Right renal cortex interstitium (tissue), 3 donors: Measurements from ENCODE around the gene ABCC1. TPM values are rescaled to one million over a fixed set of nuclear protein-coding genes. Genes with fewer than 3 reads are reported as not detected.

Experiments
- DNase-seq, 3 donors: peaks; one replicate each; pipeline ENCODE4 v3.0.0-alpha.2; 2013; ENCODE audit warnings: low read depth in 3 of 3, low spot score in 2 of 3
- polyA plus RNA-seq, 3 donors: library from polyadenylated mRNA; unstranded; fragments of 120-200 nt; gene quantifications; one replicate each; pipeline ENCODE4 v1.2.1, GENCODE V29; 2013; ENCODE audit not compliant: insufficient read length in 3 of 3

ABCC1 gene
- polyA plus RNA-seq, 3 donors = 20.9 to 24.5 (median 23.1) TPM

DNA sequence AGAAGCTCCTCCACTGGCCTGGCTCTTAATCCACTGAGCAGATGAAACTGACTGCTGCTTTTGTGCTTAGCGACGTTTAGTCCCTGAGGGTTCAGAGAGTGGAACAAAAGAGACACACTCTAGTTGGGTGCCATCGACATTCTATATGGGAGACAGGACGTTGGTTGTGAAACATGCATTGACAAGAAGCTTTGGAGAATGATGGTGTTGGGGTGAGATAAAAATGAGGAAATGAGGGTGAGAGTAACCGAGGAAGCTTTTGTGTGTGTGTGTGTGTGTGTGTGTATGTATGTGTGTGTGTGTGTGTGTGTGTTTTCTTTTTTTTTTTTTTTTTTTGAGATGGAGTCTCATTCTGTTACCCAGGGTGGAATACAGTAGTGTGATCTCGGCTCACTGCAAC is 89.5 kb downstream of the ABCC1 start:
- DNase-seq = no peak

DNA sequence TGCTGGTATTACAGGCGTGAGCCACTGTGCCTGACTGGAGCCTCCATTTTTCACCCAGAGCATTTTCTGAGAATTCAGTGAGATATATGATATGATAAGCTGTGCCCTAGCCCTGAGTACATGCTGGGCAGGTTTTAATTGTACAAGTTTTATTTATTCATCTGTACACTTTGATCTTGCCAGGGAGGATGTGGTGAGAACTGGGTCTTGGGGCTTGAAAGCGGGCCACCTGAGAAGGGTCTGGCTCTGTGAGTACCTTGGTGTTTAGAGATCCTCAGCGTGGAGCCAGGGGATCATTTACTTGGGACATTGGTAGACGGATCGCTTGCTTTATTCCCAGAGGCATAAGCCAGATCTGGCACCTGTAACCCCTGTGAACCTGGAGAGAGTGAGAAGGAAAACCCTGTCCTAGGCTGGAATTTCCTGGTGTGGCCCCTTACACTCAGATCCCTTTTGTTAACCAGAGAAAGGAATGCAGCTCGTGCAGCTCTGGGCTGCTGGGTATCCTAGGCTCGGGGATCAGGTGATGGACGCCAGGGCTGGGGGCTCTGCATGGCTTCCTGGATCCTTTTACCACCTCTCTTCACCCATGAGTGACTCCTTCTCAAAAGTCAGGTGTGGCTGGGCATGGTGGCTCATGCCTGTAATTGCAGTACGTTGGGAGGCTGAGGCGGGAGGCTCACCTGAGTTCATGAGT is 91.9 kb downstream of the ABCC1 start:
- no peak for DNase-seq

DNA sequence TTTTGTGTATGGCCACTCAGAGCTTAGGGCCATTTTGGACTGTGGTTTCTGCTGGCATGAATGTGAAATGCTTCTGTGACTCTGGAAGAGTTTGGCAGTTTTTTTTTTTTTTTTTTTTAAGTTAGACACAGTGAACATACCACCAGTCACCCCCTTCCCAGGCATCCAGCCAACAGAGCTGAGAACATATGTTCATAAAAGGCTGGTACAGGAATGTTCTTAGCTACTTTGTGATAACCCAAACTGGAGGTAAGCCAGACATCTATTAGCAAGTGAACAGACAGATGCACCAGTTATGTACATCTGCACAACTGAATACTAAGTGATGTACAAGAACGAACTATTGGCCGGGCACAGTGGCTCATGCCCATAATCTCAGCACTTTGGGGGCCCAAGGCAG is 92.7 kb downstream of the ABCC1 start:
- no peak for DNase-seq

DNA sequence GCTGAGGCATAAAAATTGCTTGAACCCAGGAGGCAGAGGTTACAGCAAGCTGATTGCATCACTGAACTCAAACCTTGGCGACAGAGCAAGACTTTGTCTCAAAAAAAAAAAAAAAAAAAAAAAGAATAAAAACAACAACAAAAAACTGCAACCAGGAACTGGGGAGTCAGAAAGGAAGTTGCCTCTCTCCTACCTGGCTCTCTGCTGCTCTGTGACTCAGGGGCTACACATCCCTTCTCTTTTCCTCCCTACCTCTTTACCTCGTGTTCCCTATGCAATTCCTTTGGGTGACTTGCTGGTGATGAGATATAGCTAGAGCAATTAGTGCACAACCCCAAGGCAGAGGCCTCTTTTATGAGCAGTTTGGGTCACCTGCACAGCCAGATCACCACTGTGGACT is 95.9 kb downstream of the ABCC1 start:
- no peak for DNase-seq

DNA sequence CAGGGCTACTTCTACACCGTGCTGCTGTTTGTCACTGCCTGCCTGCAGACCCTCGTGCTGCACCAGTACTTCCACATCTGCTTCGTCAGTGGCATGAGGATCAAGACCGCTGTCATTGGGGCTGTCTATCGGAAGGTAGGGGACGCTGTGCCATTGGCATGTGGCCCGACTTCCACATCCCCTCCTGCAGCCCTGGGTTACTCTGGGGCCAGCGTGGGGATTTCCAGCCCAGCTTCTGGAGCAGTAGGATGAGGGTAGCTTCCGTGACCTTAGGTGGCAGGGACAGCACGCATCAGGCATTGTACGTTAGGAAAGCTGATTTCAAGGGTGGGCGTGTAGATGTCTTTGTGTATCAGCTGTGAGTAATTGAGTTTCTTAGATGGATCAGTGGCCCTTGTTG is 96.5 kb downstream of the ABCC1 start:
- no peak for DNase-seq

DNA sequence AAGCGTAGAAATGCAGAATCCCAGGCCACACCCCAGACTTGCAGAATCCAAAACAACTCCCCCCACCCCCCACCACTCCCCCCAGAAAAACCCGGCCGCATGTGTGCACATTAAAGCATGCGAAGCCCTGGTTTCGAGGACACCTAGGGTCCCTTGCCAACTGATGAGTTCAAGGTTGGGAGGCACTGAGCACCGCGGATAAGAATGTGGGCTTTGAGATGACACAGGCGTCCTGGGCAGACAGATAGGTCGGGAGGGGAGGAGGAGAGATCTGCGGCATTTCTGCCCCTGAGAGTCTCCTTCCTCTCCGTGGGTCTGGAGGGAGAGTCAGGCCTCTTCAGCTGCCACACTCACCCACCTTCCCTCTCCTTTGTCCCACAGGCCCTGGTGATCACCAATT is 98.3 kb downstream of the ABCC1 start:
- no peak for DNase-seq

DNA sequence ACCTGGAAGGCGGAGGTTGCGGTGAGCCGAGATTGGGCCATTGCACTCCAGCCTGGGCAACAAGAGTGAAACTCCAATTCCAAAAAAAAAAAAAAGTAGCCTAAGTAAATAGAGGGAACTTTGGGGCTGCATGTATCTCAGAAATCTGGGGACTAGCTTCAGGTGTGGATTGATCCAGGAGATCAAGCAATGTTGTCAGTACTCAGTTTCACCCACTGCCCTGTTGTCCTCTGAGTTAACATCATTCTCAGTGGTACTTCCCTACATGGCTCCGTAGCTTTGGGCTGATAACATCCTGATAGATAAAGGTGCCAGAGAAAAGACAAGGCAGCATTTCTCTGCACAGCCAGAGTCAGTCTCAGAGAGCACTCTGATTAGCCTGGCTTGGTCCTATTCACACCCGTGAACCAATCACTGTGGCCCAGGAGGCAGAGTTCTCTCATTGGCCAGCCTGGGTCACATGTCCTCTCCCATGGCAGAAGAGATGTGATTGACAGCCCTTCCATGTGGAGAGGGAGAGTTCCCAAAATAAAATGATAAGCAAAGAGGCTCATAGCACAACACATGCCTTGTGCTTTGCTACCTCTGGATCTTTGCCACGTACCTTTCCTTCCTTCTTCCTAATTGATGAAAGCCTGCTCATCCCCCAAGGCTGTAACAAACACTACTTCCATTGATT is 99.6 kb downstream of the ABCC1 start:
- no peak for DNase-seq

DNA sequence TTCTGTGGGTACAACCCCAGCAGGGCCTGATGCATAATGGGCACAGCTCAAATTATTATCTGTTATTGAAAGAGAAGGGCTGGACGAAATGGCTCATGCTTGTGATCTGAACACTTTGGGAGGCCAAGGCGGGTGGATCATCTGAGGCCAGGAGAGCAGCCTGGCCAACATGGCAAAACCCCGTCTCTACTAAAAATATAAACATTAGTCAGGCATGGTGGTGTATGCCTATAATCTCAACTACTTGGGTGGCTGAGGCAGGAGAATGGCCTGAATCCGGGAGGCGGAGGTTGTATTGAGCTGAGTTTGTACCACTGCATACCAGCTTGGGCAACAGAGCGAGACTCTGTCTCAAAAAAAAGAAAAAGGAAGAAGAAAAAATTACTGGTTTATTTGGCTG is 100.7 kb downstream of the ABCC1 start:
- no peak for DNase-seq

DNA sequence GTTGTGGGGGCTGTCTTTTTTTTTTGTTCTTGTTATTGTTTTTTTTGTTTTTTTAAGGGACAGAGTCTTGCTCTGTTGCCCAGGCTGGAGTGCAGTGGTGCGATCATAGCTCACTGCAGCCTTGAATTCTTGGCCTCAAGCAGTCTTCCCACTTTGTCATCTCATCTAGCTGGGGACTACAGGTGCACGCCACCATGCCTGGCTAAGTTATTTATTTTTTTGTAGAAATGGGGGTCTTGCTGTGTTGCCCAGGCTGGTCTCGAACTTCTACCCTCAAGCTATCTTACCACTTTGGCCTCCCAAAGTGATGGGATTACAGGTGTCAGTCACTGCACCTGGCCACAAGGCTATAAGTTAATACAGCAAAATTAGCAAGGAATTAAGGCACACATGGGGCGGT is 101.7 kb downstream of the ABCC1 start:
- DNase-seq = no peak

DNA sequence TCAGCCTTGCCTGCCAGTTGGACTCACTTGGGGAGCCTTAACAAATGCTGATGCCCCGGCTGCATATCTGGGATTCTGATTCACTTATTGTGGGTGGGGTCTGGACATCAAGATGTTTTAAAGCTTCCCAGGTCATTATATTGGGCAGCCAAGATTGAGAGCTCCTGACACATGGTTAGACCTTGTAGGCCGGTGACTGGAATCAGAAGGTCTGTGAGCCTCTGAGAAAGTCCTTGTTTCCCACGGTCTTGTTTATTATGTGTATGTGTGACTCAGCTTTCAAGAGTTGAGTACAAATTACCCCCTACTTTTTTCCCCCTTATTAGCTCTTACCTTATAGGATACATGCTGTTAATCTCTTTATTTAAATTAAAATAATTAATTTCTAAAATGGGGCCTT is 103.5 kb downstream of the ABCC1 start:
- no peak for DNase-seq

DNA sequence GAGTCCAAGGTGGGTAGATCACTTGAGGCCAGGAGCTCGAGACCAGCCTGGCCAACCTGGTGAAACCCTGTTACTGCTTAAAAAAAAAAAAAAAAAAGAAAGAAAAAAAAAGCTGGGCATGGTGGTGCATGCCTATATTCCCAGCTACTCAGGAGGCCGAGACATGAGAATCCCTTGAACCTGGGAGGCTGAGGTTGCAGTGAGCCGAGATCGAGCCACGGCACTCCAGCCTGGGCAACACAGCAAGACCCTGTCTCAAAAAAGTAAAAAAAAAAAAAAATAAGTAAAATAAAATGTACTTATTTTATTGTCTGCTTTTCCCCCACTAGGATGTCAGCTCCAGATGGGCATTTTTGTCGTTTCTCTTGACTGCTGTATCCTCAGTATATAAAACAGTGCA is 107.7 kb downstream of the ABCC1 start:
- no peak for DNase-seq

DNA sequence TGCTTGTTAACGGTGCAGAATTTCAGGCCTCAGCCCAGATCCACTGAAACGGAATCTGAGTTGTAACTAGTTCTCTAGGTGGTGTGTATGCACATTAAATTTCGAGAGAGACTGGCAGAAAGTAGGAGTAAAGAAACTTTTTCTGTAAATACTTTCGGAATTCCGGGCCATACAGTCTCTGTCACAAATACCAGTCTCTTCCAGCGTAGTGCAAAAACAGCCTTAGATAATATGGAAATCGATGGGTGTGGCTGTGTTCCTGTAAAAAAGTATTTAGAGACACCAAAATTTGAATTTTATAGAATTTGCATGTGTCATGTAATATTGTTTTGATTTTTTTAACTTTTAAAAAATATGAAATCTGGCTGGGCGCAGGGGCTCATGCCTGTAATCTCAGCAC is 109.7 kb downstream of the ABCC1 start:
- no peak for DNase-seq

DNA sequence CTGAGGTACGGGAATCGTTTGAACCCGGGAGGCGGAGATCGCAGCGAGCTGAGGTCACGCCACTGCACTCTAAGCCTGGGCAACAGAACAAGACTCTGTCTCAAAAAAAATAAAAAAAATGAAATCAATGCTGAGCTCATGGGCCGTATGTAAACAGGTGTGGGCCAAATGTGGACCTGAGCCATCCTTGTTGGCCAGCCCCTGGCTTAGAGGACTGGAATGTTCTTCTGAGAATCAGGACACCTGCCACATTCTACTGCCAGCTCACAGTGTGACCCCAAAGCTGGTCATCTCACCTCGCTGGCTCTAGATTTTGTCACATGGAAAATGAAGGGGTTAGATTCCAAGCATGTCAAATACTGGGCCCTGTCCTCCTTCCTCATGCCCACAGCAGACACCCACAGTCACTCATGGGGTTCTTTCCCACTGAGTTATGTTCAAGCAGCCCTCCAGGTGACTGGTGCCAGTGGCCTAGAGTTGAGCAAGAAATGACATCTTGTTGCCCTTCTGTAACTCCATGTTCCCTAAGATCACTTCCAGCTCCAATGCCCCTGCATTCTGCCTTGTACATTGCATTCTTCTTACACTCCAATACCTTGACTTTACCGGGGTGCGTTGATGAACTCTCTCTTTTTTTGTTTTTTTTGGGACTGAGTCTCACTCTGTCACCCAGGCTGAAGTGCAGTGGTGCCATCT is 110.6 kb downstream of the ABCC1 start:
- DNase-seq = no peak

DNA sequence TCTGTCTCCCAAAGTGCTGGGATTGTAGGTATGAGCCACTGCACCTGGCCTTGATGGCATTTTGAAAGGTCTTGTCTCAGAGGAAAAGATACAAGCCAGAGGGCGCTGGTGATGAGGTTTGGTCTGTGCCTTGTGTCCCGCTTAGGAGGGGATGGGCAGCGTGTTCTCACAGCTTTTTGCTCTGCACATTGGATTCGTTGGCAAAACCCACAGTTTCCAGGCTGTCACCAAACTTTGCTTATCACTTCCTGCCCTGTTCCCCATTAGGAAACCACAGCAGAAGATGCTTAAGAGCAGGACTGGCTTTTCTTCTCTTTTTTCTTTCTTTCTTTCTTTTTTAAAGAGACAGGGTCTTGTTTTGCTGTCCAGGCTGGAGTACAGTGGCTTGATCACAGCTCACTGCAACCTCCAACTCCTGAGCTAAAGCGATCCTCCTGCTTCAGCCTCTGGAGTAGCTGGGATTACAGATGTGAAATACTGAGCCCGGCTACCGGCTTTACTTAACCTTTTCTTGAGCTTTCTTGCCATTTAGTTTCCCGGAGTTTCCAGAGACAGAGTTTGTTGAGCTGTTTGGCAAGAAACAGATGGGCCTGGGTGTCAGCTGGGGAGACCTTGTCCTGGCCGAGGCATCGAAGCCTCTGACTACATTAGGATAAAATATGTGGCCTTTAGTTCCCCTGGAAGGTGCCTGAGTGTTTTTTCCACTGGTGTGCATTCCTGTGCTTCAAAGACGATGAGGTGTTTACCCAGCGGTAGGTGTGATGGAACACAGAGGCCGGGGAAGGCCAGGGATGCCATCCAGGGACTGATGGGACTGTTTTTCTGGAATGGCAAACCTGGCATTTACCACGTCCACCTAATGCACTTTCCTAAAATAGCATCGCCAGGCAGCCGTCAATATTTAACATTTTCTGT is 112.9 kb downstream of the ABCC1 start:
- DNase-seq = no peak

DNA sequence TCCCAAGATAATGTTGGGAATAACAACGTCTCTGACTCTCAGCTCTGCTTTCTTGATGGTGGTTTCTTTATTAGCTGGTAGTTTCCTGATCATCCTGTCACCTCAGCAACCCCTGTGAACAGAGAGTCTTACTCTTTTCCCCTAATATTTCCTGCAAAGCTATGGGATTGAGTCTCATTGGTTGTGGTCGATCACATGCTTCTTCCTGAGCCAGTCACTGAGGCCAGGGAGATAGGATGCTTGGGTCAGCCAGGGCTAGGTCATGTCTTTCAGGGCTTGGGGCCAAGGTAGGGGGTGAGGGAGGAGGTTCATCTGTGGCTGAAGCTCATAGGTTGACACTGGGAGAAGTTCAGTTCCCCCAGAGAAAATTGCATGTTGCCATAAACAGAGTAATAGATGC is 114.3 kb downstream of the ABCC1 start:
- DNase-seq = no peak

DNA sequence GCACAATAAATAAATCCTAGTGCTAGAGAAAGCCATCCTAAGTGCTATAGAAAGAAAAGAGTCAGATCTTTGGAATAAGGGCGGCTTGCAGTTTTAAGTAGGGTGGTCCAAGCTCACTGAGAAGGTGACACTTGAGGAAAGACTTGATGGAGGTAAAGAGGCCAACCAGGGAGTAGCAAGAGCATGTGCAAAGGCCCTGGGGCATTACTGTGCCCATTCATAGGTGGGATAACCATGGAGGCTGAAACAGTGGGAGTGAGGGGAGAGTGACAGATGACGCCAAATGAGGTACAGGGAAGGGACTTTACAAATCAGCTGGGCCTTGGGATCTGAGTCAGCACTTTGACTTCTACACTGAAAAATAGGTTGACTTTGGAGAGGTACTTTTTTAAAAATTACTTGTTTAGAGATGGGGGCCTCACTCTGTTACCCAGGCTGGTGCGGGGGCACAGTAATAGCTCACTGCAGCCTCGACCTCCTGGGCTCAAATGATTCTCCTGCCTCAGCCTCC is 115.5 kb downstream of the ABCC1 start:
- DNase-seq = no peak

DNA sequence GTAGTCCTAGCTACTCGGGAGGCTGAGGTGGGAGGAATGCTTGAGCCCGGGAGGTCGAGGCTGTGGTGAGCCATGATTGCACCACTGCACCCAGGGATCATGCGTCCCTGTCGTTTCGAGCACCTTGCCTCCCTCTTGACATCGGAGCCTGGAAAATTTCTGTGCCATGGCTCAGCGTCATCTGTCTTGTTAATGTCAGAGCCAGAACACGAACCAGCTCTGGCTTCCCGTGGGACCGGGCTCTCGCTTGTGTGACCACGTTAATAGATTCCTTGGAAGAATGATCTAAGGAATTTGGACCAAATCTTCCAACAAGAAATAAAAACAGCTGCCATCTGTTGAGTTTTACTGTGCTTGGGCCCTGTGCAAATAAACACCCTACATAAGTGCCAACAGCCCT is 117.7 kb downstream of the ABCC1 start:
- DNase-seq = no peak

DNA sequence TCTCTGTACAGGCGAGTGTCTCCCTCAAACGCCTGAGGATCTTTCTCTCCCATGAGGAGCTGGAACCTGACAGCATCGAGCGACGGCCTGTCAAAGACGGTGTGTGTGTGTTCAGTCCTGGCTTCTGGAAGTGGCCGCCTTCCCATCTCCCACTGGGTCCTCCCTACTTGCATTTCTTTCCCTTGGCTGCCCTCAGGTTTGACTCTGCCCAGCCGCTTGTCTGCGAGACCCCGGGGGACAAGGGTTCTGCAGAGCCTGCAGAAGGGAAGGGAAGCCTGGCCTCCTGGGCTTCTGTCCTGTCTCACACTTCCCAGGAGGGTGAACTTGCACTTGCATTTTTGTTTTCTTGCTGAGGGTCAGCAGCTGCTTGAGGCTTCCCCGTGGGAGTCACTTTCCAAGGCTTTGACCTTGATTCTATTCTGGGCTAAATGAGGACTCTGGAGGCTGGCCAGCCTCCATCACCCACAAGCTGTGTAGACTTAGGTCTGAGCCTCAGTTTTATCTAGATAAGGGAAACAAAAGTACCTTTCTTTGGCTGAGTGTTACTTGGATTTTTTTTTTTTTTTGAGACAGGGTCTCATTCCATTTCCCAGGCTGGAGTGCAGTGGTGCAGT is 122.3 kb downstream of the ABCC1 start:
- no peak for DNase-seq

DNA sequence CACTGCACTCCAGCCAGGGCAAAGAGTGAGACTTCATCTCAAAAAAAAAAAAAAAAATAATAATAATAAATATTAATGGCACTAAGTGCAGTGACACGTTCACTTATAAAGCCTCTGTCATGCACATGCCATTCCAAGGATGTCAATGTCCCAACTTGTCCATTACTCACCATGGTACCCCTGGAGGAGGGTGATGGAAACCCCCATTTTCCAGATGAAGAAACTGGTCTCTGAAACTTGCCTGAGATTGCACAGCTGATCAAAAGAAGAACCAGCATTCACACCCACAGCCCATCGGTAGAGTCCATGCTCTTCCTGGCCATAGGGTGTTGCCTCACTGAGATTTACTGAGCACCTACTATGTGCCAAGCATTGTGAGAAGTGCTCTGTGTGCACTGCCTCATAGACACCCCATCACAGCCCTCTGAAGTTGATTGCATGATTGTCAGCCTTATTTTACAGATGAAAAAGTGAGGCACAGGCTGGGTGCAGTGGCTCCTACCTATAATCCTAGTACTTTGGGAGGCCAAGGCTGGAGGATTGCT is 123.7 kb downstream of the ABCC1 start:
- no peak for DNase-seq
